Panc1 (cell line): ENCODE measurements around the gene OR6C76. TPM values are rescaled to one million over a fixed set of nuclear protein-coding genes. Genes with fewer than 3 reads are reported as not detected.

Experiments used
- ATAC-seq: fragments of 200-7000 bp; cut with Tn5 transposase; 2 replicates; pipeline ENCODE4 v1.9.1; 2020; ENCODE audit warnings: mild to moderate bottlenecking, moderate library complexity
- BruUV-seq: library from RNA; stranded (reverse); fragments of 400-500 nt; replicated peaks from 2 replicates; lab custom pipeline; 2021; lab: Mats Ljungman, UMichigan
- CTCF ChIA-PET: fragments of 300-600 bp; sonication (Branson Sonifier 250); formaldehyde crosslinking; loops from one replicate; lab custom pipeline; 2022; ENCODE audit warnings: antibody characterized with exemption; lab: Charles Lee
- POLR2A ChIA-PET: fragments of 300-600 bp; sonication (Branson Sonifier 250); formaldehyde crosslinking; loops from one replicate; lab custom pipeline; 2022; ENCODE audit warnings: antibody characterized with exemption; lab: Charles Lee
- DNase-seq: peaks from one replicate; pipeline ENCODE4 v3.0.0-alpha.2; 2010; ENCODE audit warnings: low read depth, low spot score
- H3K27ac ChIP-seq: 2 replicates; pipeline ENCODE4 v1.5.1; 2011; ENCODE audit warnings: mild to moderate bottlenecking, low read length, inconsistent platforms
- H3K27me3 ChIP-seq: fragments of 200-500 bp; sonication (Bioruptor generic); 2 replicates; pipeline ENCODE4 v1.6.0; 2014; ENCODE audit warnings: low read length, inconsistent platforms; ENCODE audit not compliant: control insufficient read depth, insufficient read depth
- H3K36me3 ChIP-seq: fragments of 200-500 bp; sonication (Bioruptor generic); 2 replicates; pipeline ENCODE4 v1.5.1; 2014; ENCODE audit warnings: inconsistent platforms, mild to moderate bottlenecking, low read length, moderate library complexity; ENCODE audit not compliant: control insufficient read depth, insufficient read depth
- H3K4me1 ChIP-seq: 2 replicates; pipeline ENCODE4 v1.5.1; 2011; ENCODE audit warnings: inconsistent platforms, mild to moderate bottlenecking, low read length, moderate library complexity; ENCODE audit not compliant: control insufficient read depth, insufficient read depth
- H3K4me3 ChIP-seq, 2 experiments: 2 replicates each; pipeline ENCODE4 v1.5.1; 2011 to 2012; ENCODE audit warnings: low read depth in 2 of 2, low read length in 2 of 2, mild to moderate bottlenecking in 2 of 2, inconsistent platforms in 1 of 2, moderate library complexity in 1 of 2
- H3K9me3 ChIP-seq: fragments of 200-500 bp; sonication (Bioruptor generic); 2 replicates; pipeline ENCODE4 v1.5.1; 2014; ENCODE audit warnings: low read depth, mild to moderate bottlenecking, inconsistent platforms, low read length, moderate library complexity; ENCODE audit not compliant: control insufficient read depth, insufficient read depth
- CTCF ChIP-seq: fragments of 450-650 bp; IDR thresholded peaks from 2 replicates; pipeline ENCODE4 v1.5.1; 2017; ENCODE audit warnings: mild to moderate bottlenecking
- POLR2AphosphoS5 ChIP-seq: IDR thresholded peaks from 2 replicates; pipeline ENCODE4 v1.6.1; 2012; ENCODE audit warnings: mild to moderate bottlenecking, low read depth, low read length, moderate library complexity
- REST ChIP-seq, 2 experiments: IDR thresholded peaks; 2 replicates each; pipeline ENCODE4 v1.6.1; 2011 to 2012; ENCODE audit warnings: low read depth in 2 of 2, control low read depth in 1 of 2, low read length in 1 of 2, mild to moderate bottlenecking in 1 of 2, moderate library complexity in 1 of 2; ENCODE audit not compliant: insufficient read depth in 1 of 2
- SIN3A ChIP-seq: IDR thresholded peaks from 2 replicates; pipeline ENCODE4 v1.6.1; 2012; ENCODE audit warnings: low read depth, mild to moderate bottlenecking, low read length, moderate library complexity, borderline replicate concordance; ENCODE audit not compliant: insufficient read depth
- TCF7L2 ChIP-seq: IDR thresholded peaks from 2 replicates; pipeline ENCODE4 v1.6.1; 2011; ENCODE audit warnings: mild to moderate bottlenecking, low read depth, low read length, inconsistent platforms
- in situ Hi-C: cut with HindIII; loops from 2 replicates; pipeline ENCODE4 v1.10.0; 2016; ENCODE audit warnings: low sequenced_read_pairs, low pct_unique_long_range_greater_than_20kb
- intact Hi-C: fragments of 100-400 bp; cut with micrococcal nuclease; formaldehyde crosslinking; loops from one replicate; pipeline ENCODE4 v1.10.0; 2022; ENCODE audit not compliant: unreplicated experiment
- total RNA-seq: library from RNA; stranded (reverse); gene quantifications from one replicate; pipeline ENCODE4 v1.2.1, GENCODE V29; 2021; ENCODE audit not compliant: unreplicated experiment

OR6C76 gene
- total RNA-seq, 1 experiment from 2014 or later, result not detected

DNA sequence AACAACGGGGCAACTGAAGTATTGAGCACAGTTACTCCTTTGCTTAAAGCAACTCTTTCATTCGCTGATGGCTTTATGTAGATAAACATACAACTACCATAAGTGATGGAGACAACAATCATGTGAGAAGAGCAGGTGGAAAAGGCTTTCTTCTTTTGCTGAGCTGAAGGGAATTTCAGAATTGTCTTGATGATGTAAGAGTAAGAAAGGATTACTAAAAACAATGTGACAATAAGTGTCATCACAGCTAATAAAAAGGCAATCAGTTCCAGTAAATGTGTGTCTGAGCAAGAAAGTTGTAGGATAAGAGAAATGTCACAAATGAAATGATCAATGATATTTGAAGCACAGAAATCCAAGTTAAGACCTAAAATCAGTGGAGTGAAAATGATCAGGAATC lies 43.2 kb downstream of the OR6C76 start:
- in situ Hi-C loops, result no loop called here
- BruUV-seq, result no TSS peak
- H3K27me3 ChIP-seq, result 0 out of 2 replicates have a peak, but pooled peaks cover 3% of the 10 kb centered on the region
- no peak overlapping the region for H3K27ac ChIP-seq
- H3K4me1 ChIP-seq, result no peaks in the 10 kb centered on the region
- ChIA-PET CTCF (no interaction called here), POLR2A (no interaction called here)
- ATAC-seq, result no peak
- DNase-seq, result no peak
- no peaks in the 10 kb centered on the region for H3K9me3 ChIP-seq
- intact Hi-C loops, result no loop called here
- H3K4me3 ChIP-seq, result no peak overlapping the region
- no peaks in the 10 kb centered on the region for H3K36me3 ChIP-seq
- TF ChIP-seq CTCF (no peak), POLR2AphosphoS5 (no peak), TCF7L2 (no peak), REST (IDR thresholded peaks at IDR 0.05; ENCODE audit: insufficient read depth in 1 of 2, low read depth in 2 of 2, low read length in 1 of 2) (no peak), SIN3A (no peak)

DNA sequence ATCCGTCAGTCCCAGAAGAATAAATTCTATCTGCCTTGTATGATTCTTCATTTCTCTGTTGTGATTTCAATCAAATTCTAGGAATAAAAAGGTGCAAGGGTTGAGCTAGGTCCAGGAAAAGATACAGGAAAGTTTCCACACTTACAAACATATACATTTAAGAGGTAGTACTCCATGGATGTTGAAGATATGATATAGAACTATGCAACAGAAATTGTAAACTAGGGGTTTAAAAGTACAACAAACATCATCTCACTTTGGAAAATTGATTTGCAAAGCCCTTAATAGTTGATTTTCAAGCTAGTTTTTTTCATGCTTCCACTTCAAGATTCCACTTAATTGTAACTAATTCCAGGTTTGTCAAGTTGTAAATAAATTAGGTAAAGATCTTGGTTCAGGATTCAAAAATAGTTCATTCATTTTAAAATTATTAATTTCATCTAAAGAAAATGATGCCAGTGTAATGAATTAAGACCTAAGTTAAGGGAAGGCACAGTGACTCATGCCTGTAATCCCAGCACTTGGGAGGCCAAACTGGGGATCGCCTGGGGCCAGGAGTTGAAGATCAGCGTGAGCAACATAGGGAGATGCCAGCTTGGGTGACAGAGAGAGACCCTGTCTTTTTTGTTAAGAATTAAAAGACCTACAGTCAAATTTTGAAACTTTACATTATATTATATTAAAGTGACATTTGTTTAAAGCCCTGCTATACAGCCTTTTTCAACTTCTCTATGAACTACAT lies 44.2 kb downstream of the OR6C76 start, which contains the start of gene OR6C70:
TSS of gene OR6C70 (minus strand) at position 51 of the 742 bp plus-strand sequence. CDS start at position 51, 0 bp downstream.
- no peak for TF ChIP-seq CTCF
- TF ChIP-seq TCF7L2, result no peak
- no peak for TF ChIP-seq SIN3A
- TF ChIP-seq POLR2AphosphoS5, result no peak
- TF ChIP-seq REST (IDR thresholded peaks at IDR 0.05; ENCODE audit: insufficient read depth in 1 of 2, low read depth in 2 of 2, low read length in 1 of 2), result no peak
- Histone ChIP-seq H3K36me3 (no peaks in the 10 kb centered on the region), H3K27me3 (0 out of 2 replicates have a peak, but pooled peaks cover 3% of the 10 kb centered on the region), H3K27ac (no peak within 1 kb of the TSS), H3K4me1 (no peaks in the 10 kb centered on the region), H3K9me3 (no peaks in the 10 kb centered on the region), H3K4me3 (no peak within 1 kb of the TSS)
- no TSS peak for BruUV-seq
- CTCF ChIA-PET, result no interaction called here
- intact Hi-C loops (no loop called here), in situ Hi-C loops (no loop called here)
- ATAC-seq (no peak), DNase-seq (no peak)
- POLR2A ChIA-PET, result no interaction called here
